HepG2 (cell line): ENCODE data around the gene RDH14. TPM values are rescaled to one million over a fixed set of nuclear protein-coding genes. Genes with fewer than 3 reads are reported as not detected.

Experiments used
- ATF7 ChIP-seq, 2 experiments: fragments of 450-650 bp in 1 of 2; sonication (generic) in 1 of 2; formaldehyde crosslinking in 1 of 2; IDR thresholded peaks; 2 replicates each; pipeline versions ENCODE4 v1.4.0 to v1.6.1; 2016 to 2020; ENCODE audit warnings: antibody characterized with exemption in 1 of 2, mild to moderate bottlenecking in 1 of 2, missing genetic modification reagents in 1 of 2
- DPF2 ChIP-seq: sonication (generic); formaldehyde crosslinking; IDR thresholded peaks from 2 replicates; pipeline ENCODE4 v1.4.0; 2020; ENCODE audit warnings: mild to moderate bottlenecking, low read depth, missing genetic modification reagents, borderline replicate concordance
- GATAD1 ChIP-seq: IDR thresholded peaks from 2 replicates; pipeline ENCODE4 v1.6.1; 2016; ENCODE audit warnings: missing genetic modification reagents, missing compliant biosample characterization
- HHEX ChIP-seq: IDR thresholded peaks from 2 replicates; pipeline ENCODE4 v1.6.1; 2016; ENCODE audit warnings: control low read depth
- HOXA7 ChIP-seq: sonication (generic); formaldehyde crosslinking; IDR thresholded peaks from 2 replicates; pipeline ENCODE4 v1.8.1; 2022; ENCODE audit warnings: mild to moderate bottlenecking, missing genetic modification reagents, moderate library complexity
- KAT8 ChIP-seq: IDR thresholded peaks from 2 replicates; pipeline ENCODE4 v1.6.1; 2016; ENCODE audit warnings: missing genetic modification reagents, missing compliant biosample characterization
- MED1 ChIP-seq: sonication (generic); formaldehyde crosslinking; IDR thresholded peaks from 2 replicates; pipeline ENCODE4 v1.4.0; 2020; ENCODE audit warnings: missing genetic modification reagents
- MED8 ChIP-seq: sonication (generic); formaldehyde crosslinking; IDR thresholded peaks from 2 replicates; pipeline ENCODE4 v1.8.1; 2023; ENCODE audit warnings: mild to moderate bottlenecking, missing genetic modification reagents; ENCODE audit not compliant: insufficient replicate concordance
- NCOA1 ChIP-seq: sonication (generic); formaldehyde crosslinking; IDR thresholded peaks from 2 replicates; pipeline ENCODE4 v1.9.0; 2021; ENCODE audit warnings: missing genetic modification reagents
- NFKB2 ChIP-seq: sonication (generic); formaldehyde crosslinking; IDR thresholded peaks from 2 replicates; pipeline ENCODE4 v1.4.0; 2020; ENCODE audit warnings: missing genetic modification reagents, borderline replicate concordance
- NKX3-1 ChIP-seq: sonication (generic); formaldehyde crosslinking; IDR thresholded peaks from 2 replicates; pipeline ENCODE4 v1.5.0; 2020; ENCODE audit warnings: missing genetic modification reagents
- XRCC5 ChIP-seq: fragments of 200-400 bp; formaldehyde crosslinking; optimal IDR thresholded peaks from 2 replicates; pipeline ENCODE3; 2017; ENCODE audit warnings: mild to moderate bottlenecking, low read length
- ZEB1 ChIP-seq: IDR thresholded peaks from 2 replicates; pipeline ENCODE4 v1.6.1; 2012; ENCODE audit warnings: mild to moderate bottlenecking, low read depth, inconsistent platforms; ENCODE audit not compliant: insufficient replicate concordance
- ZFP82 ChIP-seq: sonication (generic); formaldehyde crosslinking; IDR thresholded peaks from 2 replicates; pipeline ENCODE4 v1.5.1; 2020; ENCODE audit warnings: mild to moderate bottlenecking, missing genetic modification reagents, borderline replicate concordance
- ZNF383 ChIP-seq: sonication (generic); formaldehyde crosslinking; IDR thresholded peaks from 2 replicates; pipeline ENCODE4 v1.4.0; 2020; ENCODE audit warnings: missing genetic modification reagents, mild to moderate bottlenecking, borderline replicate concordance
- ZNF652 ChIP-seq: IDR thresholded peaks from 2 replicates; pipeline ENCODE4 v1.6.1; 2016; ENCODE audit warnings: low read depth, borderline replicate concordance
- ZNF747 ChIP-seq: sonication (generic); formaldehyde crosslinking; IDR thresholded peaks from 2 replicates; pipeline ENCODE4 v1.8.1; 2023; ENCODE audit warnings: missing genetic modification reagents, mild to moderate bottlenecking, borderline replicate concordance
- ZNF792 ChIP-seq: IDR thresholded peaks from 2 replicates; pipeline ENCODE4 v1.6.1; 2016
- ZNF841 ChIP-seq: sonication (generic); formaldehyde crosslinking; IDR thresholded peaks from 2 replicates; pipeline ENCODE4 v1.8.1; 2023; ENCODE audit warnings: missing genetic modification reagents, borderline replicate concordance
- polyA plus RNA-seq, 8 experiments: library from polyadenylated mRNA; depleted of rRNA in 3 of 8; stranded (reverse) in 7 of 8; unstranded in 1 of 8; fragments of >200 nt; fragmentation: Illumina TruSeq in 4 of 8; extraction: Trizol in 4 of 8; gene quantifications; 2 replicates each; pipeline versions ENCODE4 v1.2.1 to v1.2.3, GENCODE V29; 2011 to 2016; ENCODE audit warnings: low read depth in 4 of 8, missing spikeins in 1 of 8, mixed read lengths in 1 of 8; ENCODE audit not compliant: insufficient read depth in 1 of 8
- total RNA-seq, 5 experiments: library from RNA; depleted of rRNA; stranded (reverse); fragments of >200 nt; fragmentation: Illumina TruSeq; extraction: Trizol; gene quantifications; 2 replicates each; pipeline ENCODE4 v1.2.3, GENCODE V29; 2016; ENCODE audit warnings: low read depth in 1 of 5
- TF ChIP-seq, protein P1 (sequence below): sonication (generic); formaldehyde crosslinking; IDR thresholded peaks from 2 replicates; pipeline ENCODE4 v1.8.0; 2022; ENCODE audit warnings: missing genetic modification reagents, mild to moderate bottlenecking, borderline replicate concordance
- TF ChIP-seq, protein P2 (sequence below): sonication (generic); formaldehyde crosslinking; IDR thresholded peaks from 2 replicates; pipeline ENCODE4 v1.4.0; 2020; ENCODE audit warnings: missing genetic modification reagents, borderline replicate concordance
- TF ChIP-seq, protein P3 (sequence below): sonication (generic); formaldehyde crosslinking; IDR thresholded peaks from 2 replicates; pipeline ENCODE4 v1.5.1; 2020; ENCODE audit warnings: missing genetic modification reagents, mild to moderate bottlenecking, borderline replicate concordance
- TF ChIP-seq, protein P4 (sequence below): sonication (generic); formaldehyde crosslinking; IDR thresholded peaks from 2 replicates; pipeline ENCODE4 v1.4.0; 2020; ENCODE audit warnings: mild to moderate bottlenecking, missing genetic modification reagents

The RDH14 gene
- total and polyA plus RNA-seq, 2 of the 13 experiments (the other 11 are each of a cell fraction or from before 2014, with no cell fraction given): 27.4 to 39.9 TPM

DNA sequence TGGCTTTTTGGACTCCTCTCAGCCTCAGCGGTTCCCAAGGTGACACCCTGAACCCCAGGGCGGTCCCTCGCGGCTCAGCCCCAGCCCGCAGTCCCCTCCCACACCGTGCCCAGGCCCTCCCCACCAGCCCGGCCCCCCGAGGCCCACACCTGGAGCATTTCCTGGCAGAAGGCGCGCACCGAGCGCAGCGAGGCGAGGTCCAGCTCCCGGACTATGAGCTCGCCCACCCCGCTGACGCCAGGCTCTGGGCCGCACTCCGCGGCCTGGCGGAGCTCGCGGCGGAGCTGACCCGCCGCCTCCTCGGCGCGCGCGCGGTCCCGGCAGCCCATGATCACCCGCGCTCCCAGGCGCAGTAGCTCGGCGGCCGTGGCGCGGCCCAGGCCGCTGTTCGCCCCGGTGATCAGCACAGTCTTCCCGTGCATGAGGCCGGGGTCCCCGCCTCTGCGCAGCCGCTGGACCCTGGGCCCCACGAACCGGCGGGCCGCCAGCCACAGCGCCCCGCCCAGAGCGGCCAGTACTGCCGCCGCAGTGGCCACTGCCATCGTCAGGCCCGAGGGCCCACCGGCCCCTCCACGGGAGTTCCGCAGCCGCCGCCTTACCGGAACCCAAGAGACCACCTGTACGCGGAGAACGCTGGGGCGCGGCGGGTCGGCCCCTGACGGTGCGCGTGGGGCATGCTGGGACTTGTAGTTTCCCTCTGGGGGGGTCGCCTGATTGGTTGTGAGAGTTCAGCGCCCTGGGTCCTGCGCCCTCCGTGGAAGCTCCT lies at the start of gene RDH14 (continued):
- TF ChIP-seq KAT8 (CRISPR knock-in tag): peak; percentile 92
- TF ChIP-seq NFKB2 (CRISPR knock-in tag): peak; percentile 81; the same call in 1 of the 2 replicates
- peak; percentile 91 for TF ChIP-seq ZEB1
- TF ChIP-seq, protein P1, sequence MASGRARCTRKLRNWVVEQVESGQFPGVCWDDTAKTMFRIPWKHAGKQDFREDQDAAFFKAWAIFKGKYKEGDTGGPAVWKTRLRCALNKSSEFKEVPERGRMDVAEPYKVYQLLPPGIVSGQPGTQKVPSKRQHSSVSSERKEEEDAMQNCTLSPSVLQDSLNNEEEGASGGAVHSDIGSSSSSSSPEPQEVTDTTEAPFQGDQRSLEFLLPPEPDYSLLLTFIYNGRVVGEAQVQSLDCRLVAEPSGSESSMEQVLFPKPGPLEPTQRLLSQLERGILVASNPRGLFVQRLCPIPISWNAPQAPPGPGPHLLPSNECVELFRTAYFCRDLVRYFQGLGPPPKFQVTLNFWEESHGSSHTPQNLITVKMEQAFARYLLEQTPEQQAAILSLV (CRISPR knock-in tag): peak; percentile 79; the same call in 1 of the 2 replicates
- TF ChIP-seq ZFP82 (CRISPR knock-in tag): peak; percentile 69; the same call in 1 of the 2 replicates
- peak; percentile 91 for TF ChIP-seq GATAD1 (CRISPR knock-in tag)
- 0 out of 2 replicates have a peak, but pooled peaks have one; percentile 77 for TF ChIP-seq ZNF841 (CRISPR knock-in tag)
- no peak for TF ChIP-seq HOXA7 (CRISPR knock-in tag)
- peak; percentile 50; the same call in 1 of the 2 replicates for TF ChIP-seq ZNF792 (CRISPR knock-in tag)
- 0 out of 2 replicates have a peak, but pooled peaks have one; percentile 73 for TF ChIP-seq ZNF383 (CRISPR knock-in tag)
- TF ChIP-seq, protein P2, sequence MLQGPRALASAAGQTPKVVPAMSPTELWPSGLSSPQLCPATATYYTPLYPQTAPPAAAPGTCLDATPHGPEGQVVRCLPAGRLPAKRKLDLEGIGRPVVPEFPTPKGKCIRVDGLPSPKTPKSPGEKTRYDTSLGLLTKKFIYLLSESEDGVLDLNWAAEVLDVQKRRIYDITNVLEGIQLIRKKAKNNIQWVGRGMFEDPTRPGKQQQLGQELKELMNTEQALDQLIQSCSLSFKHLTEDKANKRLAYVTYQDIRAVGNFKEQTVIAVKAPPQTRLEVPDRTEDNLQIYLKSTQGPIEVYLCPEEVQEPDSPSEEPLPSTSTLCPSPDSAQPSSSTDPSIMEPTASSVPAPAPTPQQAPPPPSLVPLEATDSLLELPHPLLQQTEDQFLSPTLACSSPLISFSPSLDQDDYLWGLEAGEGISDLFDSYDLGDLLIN (CRISPR knock-in tag): no peak; the same call in 1 of the 2 replicates
- TF ChIP-seq XRCC5: peak; percentile 92
- TF ChIP-seq NCOA1 (CRISPR knock-in tag): no peak
- no peak; the same call in 1 of the 2 replicates for TF ChIP-seq ZNF652
- no peak for TF ChIP-seq DPF2
- no peak for TF ChIP-seq ATF7 (IDR thresholded peaks at IDR 0.05)
- no peak for TF ChIP-seq ATF7 (CRISPR knock-in tag; IDR thresholded peaks at IDR 0.05)
- TF ChIP-seq, protein P3, sequence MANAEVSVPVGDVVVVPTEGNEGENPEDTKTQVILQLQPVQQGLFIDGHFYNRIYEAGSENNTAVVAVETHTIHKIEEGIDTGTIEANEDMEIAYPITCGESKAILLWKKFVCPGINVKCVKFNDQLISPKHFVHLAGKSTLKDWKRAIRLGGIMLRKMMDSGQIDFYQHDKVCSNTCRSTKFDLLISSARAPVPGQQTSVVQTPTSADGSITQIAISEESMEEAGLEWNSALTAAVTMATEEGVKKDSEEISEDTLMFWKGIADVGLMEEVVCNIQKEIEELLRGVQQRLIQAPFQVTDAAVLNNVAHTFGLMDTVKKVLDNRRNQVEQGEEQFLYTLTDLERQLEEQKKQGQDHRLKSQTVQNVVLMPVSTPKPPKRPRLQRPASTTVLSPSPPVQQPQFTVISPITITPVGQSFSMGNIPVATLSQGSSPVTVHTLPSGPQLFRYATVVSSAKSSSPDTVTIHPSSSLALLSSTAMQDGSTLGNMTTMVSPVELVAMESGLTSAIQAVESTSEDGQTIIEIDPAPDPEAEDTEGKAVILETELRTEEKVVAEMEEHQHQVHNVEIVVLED: peak; percentile 98
- TF ChIP-seq HHEX (CRISPR knock-in tag): peak; percentile 38; the same call in 1 of the 2 replicates
- TF ChIP-seq MED1 (CRISPR knock-in tag): peak; percentile 62
- peak; percentile 65 for TF ChIP-seq MED8
- peak; percentile 96 for TF ChIP-seq ZNF747
- peak; percentile 39; the same call in 1 of the 2 replicates for TF ChIP-seq NKX3-1
- TF ChIP-seq, protein P4, sequence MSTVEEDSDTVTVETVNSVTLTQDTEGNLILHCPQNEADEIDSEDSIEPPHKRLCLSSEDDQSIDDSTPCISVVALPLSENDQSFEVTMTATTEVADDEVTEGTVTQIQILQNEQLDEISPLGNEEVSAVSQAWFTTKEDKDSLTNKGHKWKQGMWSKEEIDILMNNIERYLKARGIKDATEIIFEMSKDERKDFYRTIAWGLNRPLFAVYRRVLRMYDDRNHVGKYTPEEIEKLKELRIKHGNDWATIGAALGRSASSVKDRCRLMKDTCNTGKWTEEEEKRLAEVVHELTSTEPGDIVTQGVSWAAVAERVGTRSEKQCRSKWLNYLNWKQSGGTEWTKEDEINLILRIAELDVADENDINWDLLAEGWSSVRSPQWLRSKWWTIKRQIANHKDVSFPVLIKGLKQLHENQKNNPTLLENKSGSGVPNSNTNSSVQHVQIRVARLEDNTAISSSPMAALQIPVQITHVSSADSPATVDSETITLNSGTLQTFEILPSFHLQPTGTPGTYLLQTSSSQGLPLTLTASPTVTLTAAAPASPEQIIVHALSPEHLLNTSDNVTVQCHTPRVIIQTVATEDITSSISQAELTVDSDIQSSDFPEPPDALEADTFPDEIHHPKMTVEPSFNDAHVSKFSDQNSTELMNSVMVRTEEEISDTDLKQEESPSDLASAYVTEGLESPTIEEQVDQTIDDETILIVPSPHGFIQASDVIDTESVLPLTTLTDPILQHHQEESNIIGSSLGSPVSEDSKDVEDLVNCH (CRISPR knock-in tag): 0 out of 2 replicates have a peak, but pooled peaks have one; percentile 46
